GM18511 (cell line): ENCODE results near the gene TMEM201.
A peak's percentile ranks its signal among the peaks of the same experiment; 100 is the strongest.

Source experiments
- ATAC-seq: cut with Tn5 transposase; IDR thresholded peaks from one replicate; pipeline ENCODE4 v1.9.1; 2021; ENCODE audit warnings: mild to moderate bottlenecking, moderate library complexity; ENCODE audit not compliant: unreplicated experiment

The TMEM201 gene

GRCh38 chr1:9576903-9577302, 11.8 kb upstream of the TMEM201 start:
- ATAC-seq, result no peak

- ATAC-seq, result no peak
These were observed 11.3 kb upstream of the TMEM201 start for GRCh38 chr1:9577423-9577822.

- ATAC-seq, result no peak
These were observed 7.8 kb upstream of the TMEM201 start for GRCh38 chr1:9580942-9581341.

- no peak for ATAC-seq
These were observed 2.5 kb upstream of the TMEM201 start for GRCh38 chr1:9586147-9586766.

GRCh38 chr1:9589144-9589718, 520 bp downstream of the TMEM201 start:
- peak; percentile 10 for ATAC-seq

- ATAC-seq, result no peak
These were observed 1.0 kb downstream of the TMEM201 start for GRCh38 chr1:9589719-9590157.

- ATAC-seq, result no peak
These were observed 1.5 kb downstream of the TMEM201 start for GRCh38 chr1:9590201-9590600.

GRCh38 chr1:9590945-9591668, 2.4 kb downstream of the TMEM201 start:
- ATAC-seq, result no peak

- ATAC-seq, result no peak
These were observed 3.2 kb downstream of the TMEM201 start for GRCh38 chr1:9591669-9592509.

GRCh38 chr1:9592510-9593075, 3.9 kb downstream of the TMEM201 start:
- ATAC-seq, result no peak

GRCh38 chr1:9593147-9593491, 4.4 kb downstream of the TMEM201 start:
- ATAC-seq, result no peak

- ATAC-seq, result no peak
These were observed 5.1 kb downstream of the TMEM201 start for GRCh38 chr1:9593492-9594465.

GRCh38 chr1:9594471-9595155, 5.9 kb downstream of the TMEM201 start:
- no peak for ATAC-seq

GRCh38 chr1:9595156-9595967, 6.7 kb downstream of the TMEM201 start:
- no peak for ATAC-seq

GRCh38 chr1:9595968-9596340, 7.2 kb downstream of the TMEM201 start:
- no peak for ATAC-seq

GRCh38 chr1:9596415-9597123, 7.9 kb downstream of the TMEM201 start:
- no peak for ATAC-seq

GRCh38 chr1:9597361-9598315, 8.9 kb downstream of the TMEM201 start:
- no peak for ATAC-seq
